Thoracic aorta (tissue), 2 donors: ENCODE data around the gene NEK9. TPM values are rescaled to one million over a fixed set of nuclear protein-coding genes. Genes with fewer than 3 reads are reported as not detected.
"Not testable (repeated sequence)": the region's sequence is repeated elsewhere in the genome, so short reads cannot be mapped to it uniquely, and the experiment has no call there.

ENCODE experiments used
- ATAC-seq: fragments of 150-250 bp; one replicate; pipeline ENCODE4 v1.8.0; 2017; ENCODE audit warnings: low read depth; ENCODE audit not compliant: insufficient number of reproducible peaks, low FRiP score
- DNase-seq: peaks from one replicate; pipeline ENCODE4 v3.0.0-alpha.2; 2020; ENCODE audit warnings: low spot score
- H3K27ac ChIP-seq, 2 donors: fragments of 200-600 bp; sonication (generic); 1 replicate in 1 of 2; 2 replicates in 1 of 2; pipeline ENCODE4 v1.5.1; 2016; ENCODE audit warnings: mild to moderate bottlenecking in 2 of 2, moderate library complexity in 2 of 2
- H3K27me3 ChIP-seq: fragments of 200-600 bp; sonication (generic); replicated peaks from 2 replicates; pipeline ENCODE4 v1.6.0; 2016; ENCODE audit warnings: mild to moderate bottlenecking; ENCODE audit not compliant: insufficient read depth
- H3K36me3 ChIP-seq: fragments of 200-600 bp; sonication (generic); one replicate; pipeline ENCODE4 v1.5.1; 2016
- H3K4me1 ChIP-seq, 2 donors: fragments of 200-600 bp; sonication (generic); 1 replicate in 1 of 2; 2 replicates in 1 of 2; pipeline versions ENCODE4 v1.5.1 to v1.6.0; 2016; ENCODE audit warnings: low read depth in 2 of 2, mild to moderate bottlenecking in 1 of 2; ENCODE audit not compliant: control insufficient read depth in 1 of 2
- H3K4me3 ChIP-seq: fragments of 200-600 bp; sonication (generic); 2 replicates; pipeline ENCODE4 v1.5.1; 2016; ENCODE audit warnings: mild to moderate bottlenecking
- H3K9me3 ChIP-seq: fragments of 200-600 bp; sonication (generic); 2 replicates; pipeline ENCODE4 v1.5.1; 2016
- total RNA-seq, 2 donors: library from RNA; depleted of rRNA; stranded (reverse); fragments of >200 nt; gene quantifications; one replicate each; pipeline versions ENCODE4 v1.1.0 to v1.2.3, GENCODE V29; 2016
- TF ChIP-seq, protein P1 (sequence below): fragments of 200-600 bp; sonication (generic); IDR thresholded peaks from one replicate; pipeline ENCODE4 v1.5.1; 2019; ENCODE audit warnings: antibody characterized with exemption

The NEK9 gene
- total RNA-seq, 2 donors from 2014 or later = 51.3 to 65.3 TPM

GRCh38 chr14:75153295-75153694, 26.4 kb upstream of the NEK9 start:
- peaks cover 7 to 16% of the 10 kb centered on the region in 2 donors for H3K4me1 ChIP-seq
- H3K4me3 ChIP-seq = no peak overlapping the region
- DNase-seq = no peak

GRCh38 chr14:75151851-75152250, 25.0 kb upstream of the NEK9 start:
- peaks cover 8 to 25% of the 10 kb centered on the region in 2 donors for H3K4me1 ChIP-seq
- no peaks in the 10 kb centered on the region for H3K27me3 ChIP-seq
- H3K27ac ChIP-seq = no peak overlapping the region
- no peak for DNase-seq
- no peak for ATAC-seq
- no peak overlapping the region for H3K4me3 ChIP-seq
- peaks cover 11% of the 10 kb centered on the region for H3K36me3 ChIP-seq
- TF ChIP-seq, protein P1, sequence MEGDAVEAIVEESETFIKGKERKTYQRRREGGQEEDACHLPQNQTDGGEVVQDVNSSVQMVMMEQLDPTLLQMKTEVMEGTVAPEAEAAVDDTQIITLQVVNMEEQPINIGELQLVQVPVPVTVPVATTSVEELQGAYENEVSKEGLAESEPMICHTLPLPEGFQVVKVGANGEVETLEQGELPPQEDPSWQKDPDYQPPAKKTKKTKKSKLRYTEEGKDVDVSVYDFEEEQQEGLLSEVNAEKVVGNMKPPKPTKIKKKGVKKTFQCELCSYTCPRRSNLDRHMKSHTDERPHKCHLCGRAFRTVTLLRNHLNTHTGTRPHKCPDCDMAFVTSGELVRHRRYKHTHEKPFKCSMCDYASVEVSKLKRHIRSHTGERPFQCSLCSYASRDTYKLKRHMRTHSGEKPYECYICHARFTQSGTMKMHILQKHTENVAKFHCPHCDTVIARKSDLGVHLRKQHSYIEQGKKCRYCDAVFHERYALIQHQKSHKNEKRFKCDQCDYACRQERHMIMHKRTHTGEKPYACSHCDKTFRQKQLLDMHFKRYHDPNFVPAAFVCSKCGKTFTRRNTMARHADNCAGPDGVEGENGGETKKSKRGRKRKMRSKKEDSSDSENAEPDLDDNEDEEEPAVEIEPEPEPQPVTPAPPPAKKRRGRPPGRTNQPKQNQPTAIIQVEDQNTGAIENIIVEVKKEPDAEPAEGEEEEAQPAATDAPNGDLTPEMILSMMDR = no peak
- no peaks in the 10 kb centered on the region for H3K9me3 ChIP-seq

More at GRCh38 chr14:75153295-75153694, 26.4 kb upstream of the NEK9 start:
- H3K9me3 ChIP-seq = no peaks in the 10 kb centered on the region
- H3K27me3 ChIP-seq = no peaks in the 10 kb centered on the region
- TF ChIP-seq, protein P1 = no peak
- no peak for ATAC-seq
- H3K27ac ChIP-seq = no peak overlapping the region
- H3K36me3 ChIP-seq = peaks cover 11% of the 10 kb centered on the region

GRCh38 chr14:75150637-75151036, 23.8 kb upstream of the NEK9 start:
- peaks cover 10 to 30% of the 10 kb centered on the region in 2 donors for H3K4me1 ChIP-seq

DNA sequence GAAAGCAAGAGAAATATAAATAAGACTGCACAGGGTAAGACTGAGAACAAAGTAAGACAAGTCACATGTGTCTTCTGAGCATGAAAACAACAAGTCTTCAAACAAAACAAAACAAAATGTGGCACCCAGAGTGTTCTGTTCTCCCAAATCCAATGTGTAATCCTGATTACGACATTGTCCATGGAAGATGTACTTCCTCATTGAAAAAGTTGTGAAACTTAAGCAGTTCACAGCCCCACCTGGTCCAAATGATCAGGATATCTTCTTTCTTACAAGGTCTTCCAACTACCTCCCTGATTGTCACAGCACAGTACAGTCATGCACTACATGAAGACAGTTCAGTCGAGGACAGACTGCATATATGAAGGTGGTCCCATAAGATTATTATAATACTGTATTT, 23.3 kb upstream of the NEK9 start:
- TF ChIP-seq, protein P1 = no peak
- Histone ChIP-seq H3K36me3 (peaks cover 11% of the 10 kb centered on the region), H3K27ac (peak overlapping the region in 1 of 2 donors; percentile 36), H3K4me1 (peaks cover 10 to 34% of the 10 kb centered on the region in 2 donors), H3K4me3 (no peak overlapping the region), H3K9me3 (no peaks in the 10 kb centered on the region), H3K27me3 (no peaks in the 10 kb centered on the region)
- DNase-seq (no peak), ATAC-seq (no peak)

More at GRCh38 chr14:75150637-75151036, 23.8 kb upstream of the NEK9 start:
- not testable (repeated sequence) for DNase-seq, ATAC-seq, H3K4me3 ChIP-seq, H3K9me3 ChIP-seq, H3K27me3 ChIP-seq
- Histone ChIP-seq H3K36me3 (peaks cover 11% of the 10 kb centered on the region), H3K27ac (peak overlapping the region in 1 of 2 donors; percentile 36)

DNA sequence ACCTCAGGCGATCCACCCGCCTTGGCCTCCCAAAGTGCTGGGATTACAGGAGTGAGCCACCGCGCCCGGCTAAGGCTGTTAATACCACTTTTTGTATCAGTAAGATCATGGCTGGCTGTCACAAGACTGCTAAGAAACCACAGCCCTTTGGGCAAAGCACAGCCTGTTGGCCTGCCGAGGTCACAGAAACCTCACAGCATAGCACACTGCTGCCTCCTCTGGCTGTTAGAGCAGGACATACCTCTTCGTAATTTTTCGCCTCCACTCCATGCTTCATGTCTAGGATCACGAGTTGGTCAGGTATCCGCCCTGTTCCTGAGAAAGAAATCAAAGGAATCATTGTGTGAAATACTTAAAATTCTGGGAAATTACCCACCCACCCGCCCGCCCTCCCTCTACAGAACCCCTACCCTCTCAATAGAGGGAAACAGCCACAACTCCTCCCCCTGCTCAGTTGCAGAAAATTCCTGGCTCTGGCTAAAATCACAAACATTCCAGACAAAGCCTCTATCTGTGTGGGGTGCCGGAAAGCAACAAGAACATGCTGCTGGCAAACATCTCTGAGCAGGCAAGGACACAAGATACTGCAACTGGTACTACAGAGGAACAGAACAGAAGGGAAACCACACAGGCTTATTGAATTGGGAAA, 20.7 kb upstream of the NEK9 start:
- ATAC-seq (peak; percentile 64), DNase-seq (no peak)
- H3K4me3 ChIP-seq = peak overlapping the region; percentile 40
- peaks cover 13 to 46% of the 10 kb centered on the region in 2 donors for H3K4me1 ChIP-seq
- peaks cover 11% of the 10 kb centered on the region for H3K36me3 ChIP-seq
- no peaks in the 10 kb centered on the region for H3K9me3 ChIP-seq
- H3K27ac ChIP-seq = peak overlapping the region; percentile 85 to 87
- no peaks in the 10 kb centered on the region for H3K27me3 ChIP-seq
- TF ChIP-seq, protein P1 = peak; percentile 39

DNA sequence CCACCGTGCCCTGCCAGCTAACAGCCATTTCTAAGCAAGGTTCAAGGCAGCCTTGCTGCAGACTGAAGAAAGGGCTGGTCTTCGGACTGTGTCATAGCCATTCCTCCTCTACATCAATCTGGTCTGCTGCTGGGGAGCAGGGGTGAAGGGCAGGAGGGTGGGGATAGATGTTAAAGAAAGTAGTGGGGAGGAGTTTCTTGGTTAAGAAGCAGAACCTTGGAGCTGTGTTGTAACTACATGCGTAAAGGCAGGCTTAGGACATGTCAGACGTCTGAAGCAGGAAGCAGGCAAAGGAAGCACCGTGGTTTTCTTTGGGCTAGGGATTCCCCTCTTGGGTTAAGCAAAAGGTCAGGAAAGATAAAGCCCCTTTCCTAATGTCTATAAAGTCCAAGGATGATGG, 18.1 kb upstream of the NEK9 start:
- ATAC-seq (no peak), DNase-seq (no peak)
- peak overlapping the region; percentile 28 to 85 for H3K27ac ChIP-seq
- TF ChIP-seq, protein P1 = no peak
- H3K27me3 ChIP-seq = no peaks in the 10 kb centered on the region
- H3K4me3 ChIP-seq = no peak overlapping the region
- H3K4me1 ChIP-seq = peaks cover 13 to 60% of the 10 kb centered on the region in 2 donors
- no peaks in the 10 kb centered on the region for H3K36me3 ChIP-seq
- H3K9me3 ChIP-seq = no peaks in the 10 kb centered on the region
